ENCODE measurements around the gene ZNF592. TPM values are rescaled to one million over a fixed set of nuclear protein-coding genes. Genes with fewer than 3 reads are reported as not detected.

Gene ZNF592
- total RNA-seq, 1 experiment from 2014 or later = 34.6 TPM

DNA sequence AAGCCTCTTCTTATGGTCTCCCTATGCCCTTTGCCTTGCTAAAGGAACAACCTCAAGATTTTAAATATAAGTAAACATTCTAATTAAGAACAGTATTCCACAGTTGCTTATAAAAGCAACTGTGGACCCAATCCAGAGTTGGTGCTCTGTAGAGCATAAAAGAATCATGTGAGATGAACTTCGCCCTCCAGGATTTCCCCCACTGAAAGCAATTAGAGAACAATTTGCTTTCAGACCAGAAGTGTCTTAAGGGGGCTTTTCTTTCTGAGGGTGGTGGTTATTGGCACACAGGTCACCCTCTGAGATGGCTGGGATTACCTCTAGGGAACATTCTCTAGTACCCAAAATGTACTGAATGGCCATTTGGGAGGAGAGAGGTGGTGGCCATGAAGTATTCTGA lies 10.6 kb downstream of the ZNF592 start:
- H3K4me1 Mint-ChIP-seq = peaks cover 11 to 14% of the 10 kb centered on the region in 2 experiments
- Histone ChIP-seq H4K5ac (ENCODE audit: insufficient read length, low read depth, low read length) (no peak overlapping the region), H3K9me3 (ENCODE audit: control insufficient read depth, low read depth, low read length) (no peaks in the 10 kb centered on the region), H3K79me1 (ENCODE audit: insufficient read depth, low read depth, low read length, poor library complexity, severe bottlenecking) (peaks cover 18% of the 10 kb centered on the region), H2AK5ac (ENCODE audit: insufficient read length, low read length) (no peak overlapping the region), H3K56ac (ENCODE audit: insufficient read length, low read depth, low read length) (no peak overlapping the region), H4K91ac (ENCODE audit: insufficient read length, low read depth, low read length) (no peak overlapping the region), H2BK120ac (ENCODE audit: low read depth, low read length, poor library complexity, severe bottlenecking) (no peak overlapping the region), H2AFZ (ENCODE audit: low read length) (no peak overlapping the region), H3K23ac (ENCODE audit: insufficient read length, low read depth, low read length) (no peak overlapping the region), H2BK12ac (ENCODE audit: insufficient read length, low read depth, low read length) (no peak overlapping the region), H3K79me2 (ENCODE audit: insufficient read depth, low read length) (peaks cover 23% of the 10 kb centered on the region), H3T11ph (ENCODE audit: low read length) (no peak overlapping the region), H4K20me1 (ENCODE audit: control insufficient read depth, insufficient read depth, insufficient read length) (no peaks in the 10 kb centered on the region), H3K27ac (ENCODE audit: insufficient read length, low read depth, low read length) (no peak overlapping the region), H3K18ac (ENCODE audit: insufficient read length, low read depth, low read length) (no peak overlapping the region), H3K23me2 (ENCODE audit: insufficient read length, low read depth, low read length, poor library complexity, severe bottlenecking) (no peaks in the 10 kb centered on the region), H3K27me3 (ENCODE audit: insufficient read depth, low read length) (no peaks in the 10 kb centered on the region), H2BK15ac (ENCODE audit: low read depth, low read length) (no peak overlapping the region), H4K8ac (replicated peaks; ENCODE audit: insufficient read length, low read depth, low read length) (no peak overlapping the region), H2BK20ac (ENCODE audit: low read depth, low read length, poor library complexity, severe bottlenecking) (no peak overlapping the region), H2BK5ac (ENCODE audit: insufficient read length, low read length) (no peak overlapping the region), H3K4me2 (ENCODE audit: insufficient read depth, insufficient read length, low read length) (no peak overlapping the region), H3K4ac (ENCODE audit: low read depth, low read length) (no peak overlapping the region), H3K14ac (ENCODE audit: insufficient read depth, low read length) (no peak overlapping the region), H3K4me1 (ENCODE audit: insufficient read depth, low read length) (no peaks in the 10 kb centered on the region), H3K9ac (ENCODE audit: extremely low read depth, insufficient read length, low read length) (no peak overlapping the region)
- H3K9me3 Mint-ChIP-seq = no peaks in the 10 kb centered on the region
- TF ChIP-seq, protein P1, sequence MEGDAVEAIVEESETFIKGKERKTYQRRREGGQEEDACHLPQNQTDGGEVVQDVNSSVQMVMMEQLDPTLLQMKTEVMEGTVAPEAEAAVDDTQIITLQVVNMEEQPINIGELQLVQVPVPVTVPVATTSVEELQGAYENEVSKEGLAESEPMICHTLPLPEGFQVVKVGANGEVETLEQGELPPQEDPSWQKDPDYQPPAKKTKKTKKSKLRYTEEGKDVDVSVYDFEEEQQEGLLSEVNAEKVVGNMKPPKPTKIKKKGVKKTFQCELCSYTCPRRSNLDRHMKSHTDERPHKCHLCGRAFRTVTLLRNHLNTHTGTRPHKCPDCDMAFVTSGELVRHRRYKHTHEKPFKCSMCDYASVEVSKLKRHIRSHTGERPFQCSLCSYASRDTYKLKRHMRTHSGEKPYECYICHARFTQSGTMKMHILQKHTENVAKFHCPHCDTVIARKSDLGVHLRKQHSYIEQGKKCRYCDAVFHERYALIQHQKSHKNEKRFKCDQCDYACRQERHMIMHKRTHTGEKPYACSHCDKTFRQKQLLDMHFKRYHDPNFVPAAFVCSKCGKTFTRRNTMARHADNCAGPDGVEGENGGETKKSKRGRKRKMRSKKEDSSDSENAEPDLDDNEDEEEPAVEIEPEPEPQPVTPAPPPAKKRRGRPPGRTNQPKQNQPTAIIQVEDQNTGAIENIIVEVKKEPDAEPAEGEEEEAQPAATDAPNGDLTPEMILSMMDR (conservative IDR thresholded peaks at IDR 0.05) = no peak
- no peaks in the 10 kb centered on the region for H3K36me3 Mint-ChIP-seq (ENCODE audit: insufficient read depth in 1 of 3, low read depth in 3 of 3)
- H3K27me3 Mint-ChIP-seq (ENCODE audit: low read depth) = no peaks in the 10 kb centered on the region
- no peak for DNase-seq
- H3K27ac Mint-ChIP-seq = no peak overlapping the region
- WGBS (ENCODE audit: extremely low coverage, insufficient read length, low lambda C conversion rate) = no CpG with 5 or more reads among the region's 1 CpG
- no peak overlapping the region for H3K4me3 Mint-ChIP-seq

Data from H9 (cell line).